Liver (tissue), 9 donors: ENCODE results near the gene SCAI. TPM values are rescaled to one million over a fixed set of nuclear protein-coding genes. Genes with fewer than 3 reads are reported as not detected.
"Not testable (repeated sequence)": the region's sequence is repeated elsewhere in the genome, so short reads cannot be mapped to it uniquely, and the experiment has no call there.

Source experiments
- DNase-seq: peaks from one replicate; pipeline ENCODE4 v3.0.0-alpha.2; 2017; ENCODE audit warnings: low spot score
- H3K27ac ChIP-seq, 2 donors: one replicate each; pipeline ENCODE4 v1.7.0; 2013; ENCODE audit warnings: inconsistent platforms in 2 of 2, low read length in 2 of 2, control low read depth in 1 of 2, low read depth in 1 of 2, mild to moderate bottlenecking in 1 of 2
- H3K27me3 ChIP-seq, 4 donors: one replicate each; pipeline versions ENCODE4 v1.6.1 to v1.7.0; 2013; ENCODE audit warnings: low read length in 3 of 4, inconsistent platforms in 1 of 4, mild to moderate bottlenecking in 1 of 4, moderate library complexity in 1 of 4; ENCODE audit not compliant: control insufficient read depth in 4 of 4, insufficient read depth in 4 of 4
- H3K36me3 ChIP-seq, 4 donors: one replicate each; pipeline versions ENCODE4 v1.6.1 to v1.7.0; 2013; ENCODE audit warnings: low read length in 3 of 4, mild to moderate bottlenecking in 3 of 4, low read depth in 1 of 4, moderate library complexity in 1 of 4; ENCODE audit not compliant: control insufficient read depth in 4 of 4, insufficient read depth in 3 of 4
- H3K4me1 ChIP-seq, 4 donors: one replicate each; pipeline versions ENCODE4 v1.6.1 to v1.7.0; 2013; ENCODE audit warnings: low read length in 3 of 4, mild to moderate bottlenecking in 3 of 4, moderate library complexity in 1 of 4; ENCODE audit not compliant: control insufficient read depth in 4 of 4, insufficient read depth in 4 of 4
- H3K4me3 ChIP-seq, 3 donors: one replicate each; pipeline versions ENCODE4 v1.6.1 to v1.7.0; 2013; ENCODE audit warnings: low read length in 3 of 3, control low read depth in 1 of 3, low read depth in 1 of 3, mild to moderate bottlenecking in 1 of 3
- H3K9ac ChIP-seq, 2 donors: one replicate each; pipeline ENCODE4 v1.7.0; 2013; ENCODE audit warnings: low read length in 2 of 2, mild to moderate bottlenecking in 2 of 2, moderate library complexity in 2 of 2, control low read depth in 1 of 2, low read depth in 1 of 2
- H3K9me3 ChIP-seq, 4 donors: one replicate each; pipeline versions ENCODE4 v1.6.1 to v1.7.0; 2013; ENCODE audit warnings: low read length in 3 of 4; ENCODE audit not compliant: control insufficient read depth in 4 of 4
- ATF3 ChIP-seq: IDR thresholded peaks from 2 replicates; pipeline ENCODE4 v1.6.1; 2016; ENCODE audit warnings: antibody characterized with exemption
- EGR1 ChIP-seq, 2 donors: IDR thresholded peaks; 2 replicates each; pipeline ENCODE4 v1.6.1; 2016 to 2018; ENCODE audit warnings: antibody characterized with exemption in 2 of 2, low read depth in 2 of 2
- FOXA1 ChIP-seq: IDR thresholded peaks from 2 replicates; pipeline ENCODE4 v1.6.1; 2016; ENCODE audit warnings: antibody characterized with exemption
- FOXA2 ChIP-seq: IDR thresholded peaks from 2 replicates; pipeline ENCODE4 v1.6.1; 2016; ENCODE audit warnings: antibody characterized with exemption
- GABPA ChIP-seq, 2 donors: IDR thresholded peaks in 1 of 2; conservative IDR thresholded peaks in 1 of 2; 2 replicates each; pipeline ENCODE4 v1.6.1; 2016; ENCODE audit warnings: antibody characterized with exemption in 2 of 2, mild to moderate bottlenecking in 1 of 2, moderate library complexity in 1 of 2
- HNF4A ChIP-seq, 2 donors: conservative IDR thresholded peaks; 2 replicates each; pipeline ENCODE4 v1.6.1; 2016; ENCODE audit warnings: antibody characterized with exemption in 2 of 2, mild to moderate bottlenecking in 2 of 2
- HNF4G ChIP-seq: IDR thresholded peaks from 2 replicates; pipeline ENCODE4 v1.6.1; 2016; ENCODE audit warnings: antibody characterized with exemption
- JUND ChIP-seq, 2 donors: IDR thresholded peaks; 2 replicates each; pipeline ENCODE4 v1.6.1; 2016; ENCODE audit warnings: antibody characterized with exemption in 2 of 2
- MAX ChIP-seq: IDR thresholded peaks from 2 replicates; pipeline ENCODE4 v1.6.1; 2016; ENCODE audit warnings: antibody characterized with exemption
- NR2F2 ChIP-seq: IDR thresholded peaks from 2 replicates; pipeline ENCODE4 v1.6.1; 2016; ENCODE audit warnings: antibody characterized with exemption
- RAD21 ChIP-seq, 2 donors: IDR thresholded peaks; 2 replicates each; pipeline ENCODE4 v1.6.1; 2016; ENCODE audit warnings: antibody characterized with exemption in 2 of 2, mild to moderate bottlenecking in 2 of 2
- REST ChIP-seq: IDR thresholded peaks from 2 replicates; pipeline ENCODE4 v1.6.1; 2016; ENCODE audit warnings: antibody characterized with exemption, mild to moderate bottlenecking
- SP1 ChIP-seq: IDR thresholded peaks from 2 replicates; pipeline ENCODE4 v1.6.1; 2018; ENCODE audit warnings: antibody characterized with exemption, mild to moderate bottlenecking
- TAF1 ChIP-seq: conservative IDR thresholded peaks from 2 replicates; pipeline ENCODE4 v1.6.1; 2016; ENCODE audit warnings: antibody characterized with exemption, mild to moderate bottlenecking
- YY1 ChIP-seq: IDR thresholded peaks from 2 replicates; pipeline ENCODE4 v1.6.1; 2016; ENCODE audit warnings: antibody characterized with exemption, mild to moderate bottlenecking
- WGBS: extraction: QIAGEN DNeasy Blood & Tissue Kit; methylation state at CpG from one replicate; pipeline ENCODE4 v1.1.7; 2013; 5-methylcytosine and 5-hydroxymethylcytosine counted together
- polyA plus RNA-seq, 2 donors: library from polyadenylated mRNA; stranded (reverse) in 1 of 2; unstranded in 1 of 2; fragments of 200-250 nt in 1 of 2; fragments of >200 nt in 1 of 2; fragmentation: Nextera tagmentation in 1 of 2; extraction: Ambion mirVana in 1 of 2; gene quantifications; one replicate each; pipeline versions ENCODE4 v1.2.1 to v1.2.3, GENCODE V29; 2013 to 2015
- total RNA-seq, 2 donors: library from RNA; depleted of rRNA; stranded (reverse); fragments of >200 nt; gene quantifications; one replicate each; pipeline ENCODE4 v1.2.3, GENCODE V29; 2014
- TF ChIP-seq, protein P1 (sequence below): IDR thresholded peaks from 2 replicates; pipeline ENCODE4 v1.6.1; 2016; ENCODE audit warnings: antibody characterized with exemption
- donor health status: healthy.
- donor health status: healthy.
- donor health status: healthy.
- donor health status: healthy.
- donor health status: healthy.

The SCAI gene
- total and polyA plus RNA-seq, 4 donors = 0.24 to 5.3 (median 1.6) TPM

DNA sequence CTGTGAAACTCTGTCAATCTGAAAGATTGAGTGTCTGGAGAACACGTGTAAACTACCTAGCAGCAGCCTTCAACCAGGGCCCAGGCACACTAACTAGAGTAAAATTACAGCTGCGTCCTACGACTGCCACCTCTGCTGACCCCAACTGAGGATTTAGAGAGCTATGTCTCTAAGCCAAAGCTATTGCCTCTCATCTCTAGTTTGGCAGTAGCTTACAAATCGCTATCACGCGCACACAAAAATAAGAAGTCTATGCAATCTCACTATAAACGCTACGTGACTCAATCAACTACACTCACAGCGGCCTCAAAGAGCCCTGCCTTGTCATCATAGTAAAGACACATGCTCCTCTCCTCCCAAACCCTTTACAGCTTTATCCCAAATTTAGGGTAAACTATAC is 37.5 kb upstream of the SCAI start:
- 97% methylated on average over 9 of the region's 9 CpGs for WGBS
- H3K9ac ChIP-seq = no peak overlapping the region
- no peaks in the 10 kb centered on the region for H3K9me3 ChIP-seq
- no peak for DNase-seq
- no peak overlapping the region for H3K4me3 ChIP-seq
- no peak overlapping the region for H3K27ac ChIP-seq
- H3K36me3 ChIP-seq = no peaks in the 10 kb centered on the region
- TF ChIP-seq SP1 (no peak), EGR1 (IDR thresholded peaks at IDR 0.05; ENCODE audit: low read depth in 2 of 2) (no peak), ATF3 (no peak), RAD21 (IDR thresholded peaks at IDR 0.05) (no peak), MAX (no peak), GABPA (IDR thresholded peaks at IDR 0.05 in 1 of 2, conservative IDR thresholded peaks at IDR 0.05 in 1 of 2) (no peak), FOXA2 (no peak), REST (no peak), HNF4G (no peak), JUND (IDR thresholded peaks at IDR 0.05) (no peak), FOXA1 (no peak), TAF1 (no peak)
- TF ChIP-seq, protein P1, sequence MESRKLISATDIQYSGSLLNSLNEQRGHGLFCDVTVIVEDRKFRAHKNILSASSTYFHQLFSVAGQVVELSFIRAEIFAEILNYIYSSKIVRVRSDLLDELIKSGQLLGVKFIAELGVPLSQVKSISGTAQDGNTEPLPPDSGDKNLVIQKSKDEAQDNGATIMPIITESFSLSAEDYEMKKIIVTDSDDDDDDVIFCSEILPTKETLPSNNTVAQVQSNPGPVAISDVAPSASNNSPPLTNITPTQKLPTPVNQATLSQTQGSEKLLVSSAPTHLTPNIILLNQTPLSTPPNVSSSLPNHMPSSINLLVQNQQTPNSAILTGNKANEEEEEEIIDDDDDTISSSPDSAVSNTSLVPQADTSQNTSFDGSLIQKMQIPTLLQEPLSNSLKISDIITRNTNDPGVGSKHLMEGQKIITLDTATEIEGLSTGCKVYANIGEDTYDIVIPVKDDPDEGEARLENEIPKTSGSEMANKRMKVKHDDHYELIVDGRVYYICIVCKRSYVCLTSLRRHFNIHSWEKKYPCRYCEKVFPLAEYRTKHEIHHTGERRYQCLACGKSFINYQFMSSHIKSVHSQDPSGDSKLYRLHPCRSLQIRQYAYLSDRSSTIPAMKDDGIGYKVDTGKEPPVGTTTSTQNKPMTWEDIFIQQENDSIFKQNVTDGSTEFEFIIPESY = no peak
- peaks cover 4 to 5% (median 5%) of the 10 kb centered on the region in 4 donors for H3K4me1 ChIP-seq
- no peaks in the 10 kb centered on the region for H3K27me3 ChIP-seq

- not testable (repeated sequence) for H3K4me1 ChIP-seq, H3K9me3 ChIP-seq, H3K27me3 ChIP-seq, H3K27ac ChIP-seq, DNase-seq, H3K9ac ChIP-seq, H3K36me3 ChIP-seq, H3K4me3 ChIP-seq
- 95% methylated on average over 4 of the region's 4 CpGs for WGBS
Measured at GRCh38 chr9:125179776-125180175, 36.4 kb upstream of the SCAI start.

DNA sequence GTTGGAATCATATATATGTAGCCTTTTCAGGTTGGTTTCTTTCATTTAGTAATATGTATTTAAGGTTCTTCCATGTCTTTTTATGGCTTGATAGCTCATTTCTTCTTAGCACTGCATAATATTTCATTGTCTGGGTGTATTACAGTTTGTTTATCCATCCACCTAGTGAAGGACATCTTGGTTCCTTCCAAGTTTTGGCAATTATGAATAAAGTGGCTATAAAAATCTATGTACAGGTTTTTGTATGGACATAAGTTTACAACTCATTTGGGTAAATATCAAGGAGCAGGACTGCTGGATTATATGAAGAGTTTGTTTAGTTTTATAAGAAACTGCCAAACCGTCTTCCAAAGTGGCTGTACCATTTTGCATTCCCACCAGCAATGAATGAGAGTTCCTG is 34.6 kb upstream of the SCAI start:
- Histone ChIP-seq H3K36me3 (no peaks in the 10 kb centered on the region), H3K27me3 (no peaks in the 10 kb centered on the region), H3K27ac (no peak overlapping the region), H3K4me1 (peaks cover 0 to 2% (median 0%) of the 10 kb centered on the region in 4 donors), H3K4me3 (no peak overlapping the region), H3K9me3 (no peaks in the 10 kb centered on the region), H3K9ac (no peak overlapping the region)
- no peak for DNase-seq
- WGBS = 91% methylated on average over 1 of the region's 1 CpG
- no peak for TF ChIP-seq FOXA1
- no peak for TF ChIP-seq NR2F2
- TF ChIP-seq YY1 = no peak
- no peak for TF ChIP-seq JUND (IDR thresholded peaks at IDR 0.05)
- no peak for TF ChIP-seq FOXA2
- TF ChIP-seq GABPA (IDR thresholded peaks at IDR 0.05 in 1 of 2, conservative IDR thresholded peaks at IDR 0.05 in 1 of 2) = no peak
- no peak for TF ChIP-seq ATF3
- no peak for TF ChIP-seq RAD21 (IDR thresholded peaks at IDR 0.05)
- no peak for TF ChIP-seq TAF1
- TF ChIP-seq MAX = no peak
- TF ChIP-seq HNF4A (conservative IDR thresholded peaks at IDR 0.05) = no peak
- TF ChIP-seq SP1 = no peak
